Measurements from ENCODE around the gene SEMA5B. TPM values are rescaled to one million over a fixed set of nuclear protein-coding genes. Genes with fewer than 3 reads are reported as not detected.

Gene SEMA5B
- total and polyA plus RNA-seq, 4 donors = 0.20 to 1.1 (median 0.23) TPM

DNA sequence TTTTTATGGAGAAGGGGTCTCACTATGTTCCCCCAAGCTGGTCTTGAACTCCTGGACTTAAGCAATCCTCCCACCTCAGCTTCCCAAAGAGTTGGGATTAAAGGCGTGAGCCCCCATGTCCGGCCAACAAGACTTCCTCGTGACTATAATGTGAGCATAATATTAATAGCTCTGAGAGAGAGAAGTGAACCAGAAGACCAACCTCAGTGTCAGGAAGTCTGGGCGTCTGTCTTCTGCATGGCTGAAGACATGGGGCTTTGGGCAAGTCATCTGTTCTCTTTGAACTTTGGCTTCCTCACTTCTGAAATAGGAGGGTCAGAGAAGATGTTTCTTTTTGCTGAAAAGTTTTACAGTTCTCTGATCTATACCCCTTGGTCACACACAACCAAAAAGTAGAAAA lies 140.6 kb downstream of the SEMA5B start:
- no peaks in the 10 kb centered on the region for H3K27me3 ChIP-seq (ENCODE audit: control insufficient read depth in 4 of 4, insufficient read depth in 4 of 4, low read length in 3 of 4)

DNA sequence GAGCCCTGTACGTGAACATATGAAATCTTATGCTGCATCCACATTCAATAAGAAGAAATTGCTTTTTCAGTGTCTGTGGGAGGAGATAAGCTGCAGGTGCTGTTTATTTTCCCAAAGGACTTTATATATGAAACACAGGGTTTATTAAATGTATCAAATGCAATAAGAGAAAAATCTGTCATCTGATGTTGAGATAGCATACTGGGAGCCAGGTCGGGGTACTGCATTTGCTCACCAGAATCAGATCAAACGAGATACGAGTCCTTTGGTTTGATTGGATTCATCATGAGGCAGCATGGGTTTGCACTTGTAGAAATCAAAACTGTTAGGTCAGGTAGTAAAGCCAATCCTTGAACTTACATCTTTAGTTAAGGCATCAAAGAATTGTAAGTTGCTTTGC lies 141.3 kb downstream of the SEMA5B start:
- Histone ChIP-seq H3K4me1 (ENCODE audit: control insufficient read depth in 4 of 4, insufficient read depth in 4 of 4, low read length in 3 of 4) (peaks cover 0 to 1% (median 0%) of the 10 kb centered on the region in 4 donors), H3K9ac (ENCODE audit: low read depth in 1 of 2, low read length in 2 of 2) (no peak overlapping the region), H3K4me3 (ENCODE audit: low read depth in 1 of 3, low read length in 3 of 3) (no peak overlapping the region), H3K27me3 (ENCODE audit: control insufficient read depth in 4 of 4, insufficient read depth in 4 of 4, low read length in 3 of 4) (no peaks in the 10 kb centered on the region), H3K36me3 (ENCODE audit: control insufficient read depth in 4 of 4, insufficient read depth in 3 of 4, low read depth in 1 of 4, low read length in 3 of 4) (peaks cover 0 to 4% (median under 1%) of the 10 kb centered on the region in 4 donors), H3K27ac (ENCODE audit: low read depth in 1 of 2, low read length in 2 of 2) (no peak overlapping the region), H3K9me3 (ENCODE audit: control insufficient read depth in 4 of 4, low read length in 3 of 4) (no peaks in the 10 kb centered on the region)
- no peak for DNase-seq (ENCODE audit: low spot score)
- 96% methylated on average over 4 of the region's 4 CpGs for WGBS
- TF ChIP-seq RAD21 (IDR thresholded peaks at IDR 0.05) = no peak
- TF ChIP-seq JUND (IDR thresholded peaks at IDR 0.05) = no peak
- TF ChIP-seq HNF4G (IDR thresholded peaks at IDR 0.05) = no peak
- TF ChIP-seq GABPA (IDR thresholded peaks at IDR 0.05 in 1 of 2, conservative IDR thresholded peaks at IDR 0.05 in 1 of 2) = no peak
- no peak for TF ChIP-seq NR2F2 (IDR thresholded peaks at IDR 0.05)
- no peak for TF ChIP-seq FOXA1 (IDR thresholded peaks at IDR 0.05)
- TF ChIP-seq YY1 (IDR thresholded peaks at IDR 0.05) = no peak
- TF ChIP-seq, protein P1, sequence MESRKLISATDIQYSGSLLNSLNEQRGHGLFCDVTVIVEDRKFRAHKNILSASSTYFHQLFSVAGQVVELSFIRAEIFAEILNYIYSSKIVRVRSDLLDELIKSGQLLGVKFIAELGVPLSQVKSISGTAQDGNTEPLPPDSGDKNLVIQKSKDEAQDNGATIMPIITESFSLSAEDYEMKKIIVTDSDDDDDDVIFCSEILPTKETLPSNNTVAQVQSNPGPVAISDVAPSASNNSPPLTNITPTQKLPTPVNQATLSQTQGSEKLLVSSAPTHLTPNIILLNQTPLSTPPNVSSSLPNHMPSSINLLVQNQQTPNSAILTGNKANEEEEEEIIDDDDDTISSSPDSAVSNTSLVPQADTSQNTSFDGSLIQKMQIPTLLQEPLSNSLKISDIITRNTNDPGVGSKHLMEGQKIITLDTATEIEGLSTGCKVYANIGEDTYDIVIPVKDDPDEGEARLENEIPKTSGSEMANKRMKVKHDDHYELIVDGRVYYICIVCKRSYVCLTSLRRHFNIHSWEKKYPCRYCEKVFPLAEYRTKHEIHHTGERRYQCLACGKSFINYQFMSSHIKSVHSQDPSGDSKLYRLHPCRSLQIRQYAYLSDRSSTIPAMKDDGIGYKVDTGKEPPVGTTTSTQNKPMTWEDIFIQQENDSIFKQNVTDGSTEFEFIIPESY (IDR thresholded peaks at IDR 0.05) = no peak
- no peak for TF ChIP-seq TAF1 (conservative IDR thresholded peaks at IDR 0.05)
- TF ChIP-seq, protein P2, sequence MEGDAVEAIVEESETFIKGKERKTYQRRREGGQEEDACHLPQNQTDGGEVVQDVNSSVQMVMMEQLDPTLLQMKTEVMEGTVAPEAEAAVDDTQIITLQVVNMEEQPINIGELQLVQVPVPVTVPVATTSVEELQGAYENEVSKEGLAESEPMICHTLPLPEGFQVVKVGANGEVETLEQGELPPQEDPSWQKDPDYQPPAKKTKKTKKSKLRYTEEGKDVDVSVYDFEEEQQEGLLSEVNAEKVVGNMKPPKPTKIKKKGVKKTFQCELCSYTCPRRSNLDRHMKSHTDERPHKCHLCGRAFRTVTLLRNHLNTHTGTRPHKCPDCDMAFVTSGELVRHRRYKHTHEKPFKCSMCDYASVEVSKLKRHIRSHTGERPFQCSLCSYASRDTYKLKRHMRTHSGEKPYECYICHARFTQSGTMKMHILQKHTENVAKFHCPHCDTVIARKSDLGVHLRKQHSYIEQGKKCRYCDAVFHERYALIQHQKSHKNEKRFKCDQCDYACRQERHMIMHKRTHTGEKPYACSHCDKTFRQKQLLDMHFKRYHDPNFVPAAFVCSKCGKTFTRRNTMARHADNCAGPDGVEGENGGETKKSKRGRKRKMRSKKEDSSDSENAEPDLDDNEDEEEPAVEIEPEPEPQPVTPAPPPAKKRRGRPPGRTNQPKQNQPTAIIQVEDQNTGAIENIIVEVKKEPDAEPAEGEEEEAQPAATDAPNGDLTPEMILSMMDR (IDR thresholded peaks at IDR 0.05; ENCODE audit: low read depth, low read length, missing input control) = no peak
- TF ChIP-seq HNF4A (conservative IDR thresholded peaks at IDR 0.05) = no peak
- TF ChIP-seq, protein P3, sequence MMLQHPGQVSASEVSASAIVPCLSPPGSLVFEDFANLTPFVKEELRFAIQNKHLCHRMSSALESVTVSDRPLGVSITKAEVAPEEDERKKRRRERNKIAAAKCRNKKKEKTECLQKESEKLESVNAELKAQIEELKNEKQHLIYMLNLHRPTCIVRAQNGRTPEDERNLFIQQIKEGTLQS (IDR thresholded peaks at IDR 0.05) = no peak
- TF ChIP-seq, protein P4, sequence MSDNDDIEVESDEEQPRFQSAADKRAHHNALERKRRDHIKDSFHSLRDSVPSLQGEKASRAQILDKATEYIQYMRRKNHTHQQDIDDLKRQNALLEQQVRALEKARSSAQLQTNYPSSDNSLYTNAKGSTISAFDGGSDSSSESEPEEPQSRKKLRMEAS (IDR thresholded peaks at IDR 0.05) = no peak
- TF ChIP-seq SP1 (IDR thresholded peaks at IDR 0.05) = no peak
- no peak for TF ChIP-seq FOXA2 (IDR thresholded peaks at IDR 0.05)
- TF ChIP-seq, protein P5, sequence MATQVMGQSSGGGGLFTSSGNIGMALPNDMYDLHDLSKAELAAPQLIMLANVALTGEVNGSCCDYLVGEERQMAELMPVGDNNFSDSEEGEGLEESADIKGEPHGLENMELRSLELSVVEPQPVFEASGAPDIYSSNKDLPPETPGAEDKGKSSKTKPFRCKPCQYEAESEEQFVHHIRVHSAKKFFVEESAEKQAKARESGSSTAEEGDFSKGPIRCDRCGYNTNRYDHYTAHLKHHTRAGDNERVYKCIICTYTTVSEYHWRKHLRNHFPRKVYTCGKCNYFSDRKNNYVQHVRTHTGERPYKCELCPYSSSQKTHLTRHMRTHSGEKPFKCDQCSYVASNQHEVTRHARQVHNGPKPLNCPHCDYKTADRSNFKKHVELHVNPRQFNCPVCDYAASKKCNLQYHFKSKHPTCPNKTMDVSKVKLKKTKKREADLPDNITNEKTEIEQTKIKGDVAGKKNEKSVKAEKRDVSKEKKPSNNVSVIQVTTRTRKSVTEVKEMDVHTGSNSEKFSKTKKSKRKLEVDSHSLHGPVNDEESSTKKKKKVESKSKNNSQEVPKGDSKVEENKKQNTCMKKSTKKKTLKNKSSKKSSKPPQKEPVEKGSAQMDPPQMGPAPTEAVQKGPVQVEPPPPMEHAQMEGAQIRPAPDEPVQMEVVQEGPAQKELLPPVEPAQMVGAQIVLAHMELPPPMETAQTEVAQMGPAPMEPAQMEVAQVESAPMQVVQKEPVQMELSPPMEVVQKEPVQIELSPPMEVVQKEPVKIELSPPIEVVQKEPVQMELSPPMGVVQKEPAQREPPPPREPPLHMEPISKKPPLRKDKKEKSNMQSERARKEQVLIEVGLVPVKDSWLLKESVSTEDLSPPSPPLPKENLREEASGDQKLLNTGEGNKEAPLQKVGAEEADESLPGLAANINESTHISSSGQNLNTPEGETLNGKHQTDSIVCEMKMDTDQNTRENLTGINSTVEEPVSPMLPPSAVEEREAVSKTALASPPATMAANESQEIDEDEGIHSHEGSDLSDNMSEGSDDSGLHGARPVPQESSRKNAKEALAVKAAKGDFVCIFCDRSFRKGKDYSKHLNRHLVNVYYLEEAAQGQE (IDR thresholded peaks at IDR 0.05) = no peak

More for the DNA sequence above, 140.6 kb downstream of the SEMA5B start:
- no peak overlapping the region for H3K27ac ChIP-seq (ENCODE audit: low read depth in 1 of 2, low read length in 2 of 2)
- no peak overlapping the region for H3K9ac ChIP-seq (ENCODE audit: low read depth in 1 of 2, low read length in 2 of 2)
- peaks cover 0 to 1% (median 0%) of the 10 kb centered on the region in 4 donors for H3K4me1 ChIP-seq (ENCODE audit: control insufficient read depth in 4 of 4, insufficient read depth in 4 of 4, low read length in 3 of 4)
- H3K36me3 ChIP-seq (ENCODE audit: control insufficient read depth in 4 of 4, insufficient read depth in 3 of 4, low read depth in 1 of 4, low read length in 3 of 4) = peaks cover 0 to under 1% (median 0%) of the 10 kb centered on the region in 4 donors
- H3K9me3 ChIP-seq (ENCODE audit: control insufficient read depth in 4 of 4, low read length in 3 of 4) = no peaks in the 10 kb centered on the region
- H3K4me3 ChIP-seq (ENCODE audit: low read depth in 1 of 3, low read length in 3 of 3) = no peak overlapping the region
- TF ChIP-seq FOXA1 (IDR thresholded peaks at IDR 0.05) = no peak
- no peak for TF ChIP-seq EGR1 (IDR thresholded peaks at IDR 0.05; ENCODE audit: low read depth in 2 of 2)
- no peak for DNase-seq (ENCODE audit: low spot score)
- WGBS = 84% methylated on average over 4 of the region's 4 CpGs

Measured in liver (tissue), 9 donors.